Measurements from ENCODE around the gene SPATA12.

GRCh38 chr3:57100046-57100695 is 39.7 kb downstream of the SPATA12 start:
- TF ChIP-seq, protein P1, sequence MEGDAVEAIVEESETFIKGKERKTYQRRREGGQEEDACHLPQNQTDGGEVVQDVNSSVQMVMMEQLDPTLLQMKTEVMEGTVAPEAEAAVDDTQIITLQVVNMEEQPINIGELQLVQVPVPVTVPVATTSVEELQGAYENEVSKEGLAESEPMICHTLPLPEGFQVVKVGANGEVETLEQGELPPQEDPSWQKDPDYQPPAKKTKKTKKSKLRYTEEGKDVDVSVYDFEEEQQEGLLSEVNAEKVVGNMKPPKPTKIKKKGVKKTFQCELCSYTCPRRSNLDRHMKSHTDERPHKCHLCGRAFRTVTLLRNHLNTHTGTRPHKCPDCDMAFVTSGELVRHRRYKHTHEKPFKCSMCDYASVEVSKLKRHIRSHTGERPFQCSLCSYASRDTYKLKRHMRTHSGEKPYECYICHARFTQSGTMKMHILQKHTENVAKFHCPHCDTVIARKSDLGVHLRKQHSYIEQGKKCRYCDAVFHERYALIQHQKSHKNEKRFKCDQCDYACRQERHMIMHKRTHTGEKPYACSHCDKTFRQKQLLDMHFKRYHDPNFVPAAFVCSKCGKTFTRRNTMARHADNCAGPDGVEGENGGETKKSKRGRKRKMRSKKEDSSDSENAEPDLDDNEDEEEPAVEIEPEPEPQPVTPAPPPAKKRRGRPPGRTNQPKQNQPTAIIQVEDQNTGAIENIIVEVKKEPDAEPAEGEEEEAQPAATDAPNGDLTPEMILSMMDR (conservative IDR thresholded peaks at IDR 0.05; ENCODE audit: low read depth, low read length): peak; percentile 92
- TF ChIP-seq EZH2phosphoT487 (IDR thresholded peaks at IDR 0.05; ENCODE audit: borderline replicate concordance, low read length) (no peak), EZH2 (IDR thresholded peaks at IDR 0.05; ENCODE audit: low read length, unreplicated experiment) (no peak)
